CD14-positive monocyte (primary cell): ENCODE measurements around the gene NRXN3. TPM values are rescaled to one million over a fixed set of nuclear protein-coding genes. Genes with fewer than 3 reads are reported as not detected.

Experiments used
- DNase-seq, 3 donors: peaks; one replicate each; pipeline ENCODE4 v3.0.0-alpha.2; 2011 to 2022
- H2AFZ ChIP-seq: 2 replicates; pipeline ENCODE4 v1.6.0; 2012; ENCODE audit warnings: mild to moderate bottlenecking, low read depth, low read length, inconsistent platforms; ENCODE audit not compliant: insufficient read depth, poor library complexity, severe bottlenecking
- H3K27ac ChIP-seq, 2 donors: 1 replicate in 1 of 2; 2 replicates in 1 of 2; pipeline ENCODE4 v1.5.1; 2012 to 2013; ENCODE audit warnings: low read length in 2 of 2, control low read depth in 1 of 2, inconsistent platforms in 1 of 2, low read depth in 1 of 2, mild to moderate bottlenecking in 1 of 2
- H3K27me3 ChIP-seq, 2 donors: one replicate each; pipeline versions ENCODE4 v1.6.0 to v1.6.1; 2011 to 2013; ENCODE audit warnings: low read length in 2 of 2; ENCODE audit not compliant: control insufficient read depth in 2 of 2, insufficient read depth in 2 of 2
- H3K36me3 ChIP-seq, 2 donors: replicated peaks in 1 of 2; 1 replicate in 1 of 2; 2 replicates in 1 of 2; pipeline versions ENCODE4 v1.5.1 to v1.6.1; 2012 to 2013; ENCODE audit warnings: low read length in 2 of 2, control low read depth in 1 of 2, inconsistent platforms in 1 of 2, mild to moderate bottlenecking in 1 of 2; ENCODE audit not compliant: insufficient read depth in 2 of 2, control insufficient read depth in 1 of 2
- H3K4me1 ChIP-seq, 2 donors: 1 replicate in 1 of 2; 2 replicates in 1 of 2; pipeline versions ENCODE4 v1.5.1 to v1.6.1; 2012 to 2013; ENCODE audit warnings: low read length in 2 of 2, control low read depth in 1 of 2, inconsistent platforms in 1 of 2, mild to moderate bottlenecking in 1 of 2, moderate library complexity in 1 of 2; ENCODE audit not compliant: insufficient read depth in 2 of 2, control insufficient read depth in 1 of 2
- H3K4me2 ChIP-seq: replicated peaks from 2 replicates; pipeline ENCODE3; 2012; ENCODE audit warnings: low read length, moderate library complexity, mild to moderate bottlenecking; ENCODE audit not compliant: poor library complexity, severe bottlenecking; ENCODE audit errors: extremely low read depth
- H3K4me3 ChIP-seq, 3 experiments: fragments of 200-600 bp in 1 of 3; sonication (generic) in 1 of 3; replicated peaks in 1 of 3; 1 replicate in 2 of 3; 2 replicates in 1 of 3; pipeline ENCODE4 v1.5.1; 2011 to 2013; ENCODE audit warnings: low read length in 3 of 3, mild to moderate bottlenecking in 3 of 3, control low read depth in 2 of 3, low read depth in 2 of 3, inconsistent platforms in 1 of 3, moderate library complexity in 1 of 3
- H3K79me2 ChIP-seq: 2 replicates; pipeline ENCODE4 v1.6.0; 2012; ENCODE audit warnings: mild to moderate bottlenecking, control low read depth, inconsistent platforms, low read length, moderate library complexity; ENCODE audit not compliant: insufficient read depth
- H3K9ac ChIP-seq: 2 replicates; pipeline ENCODE4 v1.6.0; 2017; ENCODE audit warnings: low read length, mild to moderate bottlenecking; ENCODE audit not compliant: insufficient read depth, poor library complexity, severe bottlenecking
- H3K9me3 ChIP-seq, 2 donors: replicated peaks in 1 of 2; 1 replicate in 1 of 2; 2 replicates in 1 of 2; pipeline versions ENCODE4 v1.5.1 to v1.6.1; 2012 to 2013; ENCODE audit warnings: low read length in 2 of 2, control low read depth in 1 of 2; ENCODE audit not compliant: control insufficient read depth in 1 of 2, insufficient read depth in 1 of 2
- H4K20me1 ChIP-seq: 2 replicates; pipeline ENCODE4 v1.6.0; 2012; ENCODE audit warnings: mild to moderate bottlenecking, low read length, control low read depth, moderate library complexity; ENCODE audit not compliant: insufficient read depth
- H3K27ac Mint-ChIP-seq, 7 donors: one replicate each; pipeline ENCODE4 v1.8.0; 2020; ENCODE audit warnings: mild to moderate bottlenecking in 7 of 7, mixed read lengths in 7 of 7, moderate library complexity in 6 of 7, inconsistent platforms in 2 of 7
- H3K27me3 Mint-ChIP-seq, 3 donors: one replicate each; pipeline ENCODE4 v1.8.0; 2021 to 2022; ENCODE audit warnings: low read depth in 3 of 3, mild to moderate bottlenecking in 3 of 3, mixed read lengths in 3 of 3, moderate library complexity in 3 of 3, inconsistent platforms in 1 of 3
- H3K36me3 Mint-ChIP-seq, 2 donors: one replicate each; pipeline ENCODE4 v1.8.0; 2020; ENCODE audit warnings: mixed read lengths in 2 of 2, inconsistent platforms in 1 of 2, mild to moderate bottlenecking in 1 of 2
- H3K4me1 Mint-ChIP-seq: one replicate; pipeline ENCODE4 v1.8.0; 2020; ENCODE audit warnings: mild to moderate bottlenecking, mixed read lengths
- H3K4me3 Mint-ChIP-seq, 2 donors: one replicate each; pipeline ENCODE4 v1.8.0; 2020; ENCODE audit warnings: mild to moderate bottlenecking in 2 of 2, mixed read lengths in 2 of 2, moderate library complexity in 1 of 2
- H3K9me3 Mint-ChIP-seq, 7 donors: one replicate each; pipeline ENCODE4 v1.8.0; 2020 to 2022; ENCODE audit warnings: mixed read lengths in 7 of 7, mild to moderate bottlenecking in 6 of 7, moderate library complexity in 6 of 7, inconsistent platforms in 2 of 7
- WGBS: methylation state at CpG from one replicate; pipeline ENCODE4 v1.1.5; 2013; ENCODE audit warnings: missing lambda C conversion rate; ENCODE audit not compliant: insufficient coverage; 5-methylcytosine and 5-hydroxymethylcytosine counted together
- intact Hi-C, 2 donors: fragments of 100-400 bp; cut with micrococcal nuclease; formaldehyde crosslinking; loops; one replicate each; pipeline versions ENCODE4 v1.15.0 to v1.15.1; 2023
- polyA plus RNA-seq, 3 donors: library from polyadenylated mRNA; depleted of rRNA in 1 of 3; unstranded in 2 of 3; stranded (reverse) in 1 of 3; fragments of 300-500 nt in 2 of 3; fragments of >200 nt in 1 of 3; fragmentation: Illumina TruSeq in 2 of 3; gene quantifications; 1 replicate in 2 of 3; 2 replicates in 1 of 3; pipeline ENCODE4 v1.2.3, GENCODE V29; 2012 to 2021
- TF ChIP-seq, protein P1 (sequence below): fragments of 200-600 bp; IDR thresholded peaks from one replicate; pipeline ENCODE4 v1.8.0; 2022; ENCODE audit warnings: antibody characterized with exemption, mild to moderate bottlenecking

NRXN3 gene
- polyA plus RNA-seq, 3 donors = not detected

DNA sequence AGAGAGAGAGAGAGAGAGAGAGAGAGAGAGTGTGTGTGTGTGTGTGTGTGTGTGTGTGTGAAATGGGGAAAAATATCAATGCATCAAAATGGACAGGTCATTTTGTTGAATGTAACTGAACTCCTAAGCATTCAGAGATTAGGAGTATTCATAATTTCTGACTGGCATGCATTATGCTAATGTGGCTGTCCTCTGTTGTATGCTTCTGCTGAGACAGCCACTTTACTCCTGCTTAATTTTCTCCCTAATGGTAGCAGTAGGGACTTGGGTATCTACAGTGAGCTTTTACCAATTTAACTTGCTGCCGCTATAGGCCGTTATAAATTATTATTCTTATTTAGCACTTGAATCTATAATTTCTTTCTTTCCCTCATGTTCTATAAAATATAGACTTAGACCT lies 924.8 kb downstream of the NRXN3 start:
- Histone ChIP-seq H4K20me1 (no peaks in the 10 kb centered on the region), H3K4me1 (no peaks in the 10 kb centered on the region), H3K27me3 (no peaks in the 10 kb centered on the region), H3K9me3 (no peaks in the 10 kb centered on the region), H3K27ac (no peak overlapping the region), H3K4me2 (no peak overlapping the region), H3K36me3 (no peaks in the 10 kb centered on the region), H3K79me2 (no peaks in the 10 kb centered on the region), H3K4me3 (no peak overlapping the region), H3K9ac (no peak overlapping the region), H2AFZ (no peak overlapping the region)
- Mint-ChIP-seq H3K36me3 (no peaks in the 10 kb centered on the region), H3K27me3 (peaks cover 0 to 1% (median 0%) of the 10 kb centered on the region in 3 donors), H3K9me3 (peaks cover 0 to 3% (median 0%) of the 10 kb centered on the region in 7 donors), H3K4me1 (no peaks in the 10 kb centered on the region), H3K4me3 (no peak overlapping the region), H3K27ac (no peak overlapping the region)
- no CpG with 5 or more reads among the region's 2 CpGs for WGBS
- TF ChIP-seq, protein P1, sequence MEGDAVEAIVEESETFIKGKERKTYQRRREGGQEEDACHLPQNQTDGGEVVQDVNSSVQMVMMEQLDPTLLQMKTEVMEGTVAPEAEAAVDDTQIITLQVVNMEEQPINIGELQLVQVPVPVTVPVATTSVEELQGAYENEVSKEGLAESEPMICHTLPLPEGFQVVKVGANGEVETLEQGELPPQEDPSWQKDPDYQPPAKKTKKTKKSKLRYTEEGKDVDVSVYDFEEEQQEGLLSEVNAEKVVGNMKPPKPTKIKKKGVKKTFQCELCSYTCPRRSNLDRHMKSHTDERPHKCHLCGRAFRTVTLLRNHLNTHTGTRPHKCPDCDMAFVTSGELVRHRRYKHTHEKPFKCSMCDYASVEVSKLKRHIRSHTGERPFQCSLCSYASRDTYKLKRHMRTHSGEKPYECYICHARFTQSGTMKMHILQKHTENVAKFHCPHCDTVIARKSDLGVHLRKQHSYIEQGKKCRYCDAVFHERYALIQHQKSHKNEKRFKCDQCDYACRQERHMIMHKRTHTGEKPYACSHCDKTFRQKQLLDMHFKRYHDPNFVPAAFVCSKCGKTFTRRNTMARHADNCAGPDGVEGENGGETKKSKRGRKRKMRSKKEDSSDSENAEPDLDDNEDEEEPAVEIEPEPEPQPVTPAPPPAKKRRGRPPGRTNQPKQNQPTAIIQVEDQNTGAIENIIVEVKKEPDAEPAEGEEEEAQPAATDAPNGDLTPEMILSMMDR = no peak
- no peak for DNase-seq
- intact Hi-C loops = no loop called here

DNA sequence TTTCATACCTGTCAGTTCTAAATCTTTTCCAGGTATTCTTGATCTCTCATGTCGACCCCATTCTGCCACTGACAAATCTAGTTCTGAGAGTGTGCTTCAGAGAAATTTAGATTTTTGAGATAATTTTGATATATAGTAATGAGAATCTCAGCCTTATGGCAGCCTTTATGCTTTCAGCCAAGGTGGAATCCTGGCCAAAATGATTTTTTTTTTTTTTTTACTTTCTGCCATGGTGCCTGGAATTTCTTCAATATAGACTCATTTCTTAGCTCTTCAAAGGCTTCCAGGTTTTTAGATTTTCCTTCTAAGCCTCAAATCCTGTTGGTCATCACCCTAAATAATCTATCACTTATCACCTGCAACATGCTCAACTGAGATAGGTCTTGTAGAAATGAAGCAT lies 926.6 kb downstream of the NRXN3 start:
- Histone ChIP-seq H3K27ac (no peak overlapping the region), H3K4me2 (no peak overlapping the region), H3K79me2 (no peaks in the 10 kb centered on the region), H3K9ac (no peak overlapping the region), H4K20me1 (no peaks in the 10 kb centered on the region), H3K4me3 (no peak overlapping the region), H2AFZ (no peak overlapping the region), H3K36me3 (no peaks in the 10 kb centered on the region), H3K4me1 (peaks cover 0 to 5% of the 10 kb centered on the region in 2 donors), H3K27me3 (no peaks in the 10 kb centered on the region), H3K9me3 (no peaks in the 10 kb centered on the region)
- Mint-ChIP-seq H3K4me3 (no peak overlapping the region), H3K36me3 (no peaks in the 10 kb centered on the region), H3K4me1 (peaks cover 6% of the 10 kb centered on the region), H3K9me3 (peaks cover 0 to 3% (median 0%) of the 10 kb centered on the region in 7 donors), H3K27ac (no peak overlapping the region), H3K27me3 (peaks cover 0 to 4% (median 0%) of the 10 kb centered on the region in 3 donors)
- intact Hi-C loops = no loop called here
- DNase-seq = no peak
- no CpG with 5 or more reads among the region's 1 CpG for WGBS
- TF ChIP-seq, protein P1 = no peak
